ENCODE results near the gene NME4.

DNA sequence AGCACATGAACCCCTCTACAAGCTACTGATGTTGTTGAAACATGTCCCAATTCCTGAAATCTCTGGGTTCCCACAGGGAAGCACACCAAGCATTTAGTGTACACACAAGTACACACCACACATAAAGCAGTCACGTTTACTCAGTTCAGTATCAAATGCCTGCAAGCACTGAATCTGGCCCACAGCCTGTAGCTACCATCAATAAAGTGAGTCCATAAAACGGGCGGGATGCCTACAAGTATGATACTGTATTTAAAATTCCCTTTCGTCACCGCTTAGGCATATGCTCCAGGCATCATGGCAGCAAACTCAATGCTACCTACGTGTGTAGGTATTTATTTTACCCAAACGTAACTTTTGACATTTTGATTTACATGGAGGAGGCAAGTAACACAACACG, 46.8 kb upstream of the NME4 start:
- TF ChIP-seq POLR2AphosphoS5 (IDR thresholded peaks at IDR 0.05), result no peak
- TF ChIP-seq, protein P1, sequence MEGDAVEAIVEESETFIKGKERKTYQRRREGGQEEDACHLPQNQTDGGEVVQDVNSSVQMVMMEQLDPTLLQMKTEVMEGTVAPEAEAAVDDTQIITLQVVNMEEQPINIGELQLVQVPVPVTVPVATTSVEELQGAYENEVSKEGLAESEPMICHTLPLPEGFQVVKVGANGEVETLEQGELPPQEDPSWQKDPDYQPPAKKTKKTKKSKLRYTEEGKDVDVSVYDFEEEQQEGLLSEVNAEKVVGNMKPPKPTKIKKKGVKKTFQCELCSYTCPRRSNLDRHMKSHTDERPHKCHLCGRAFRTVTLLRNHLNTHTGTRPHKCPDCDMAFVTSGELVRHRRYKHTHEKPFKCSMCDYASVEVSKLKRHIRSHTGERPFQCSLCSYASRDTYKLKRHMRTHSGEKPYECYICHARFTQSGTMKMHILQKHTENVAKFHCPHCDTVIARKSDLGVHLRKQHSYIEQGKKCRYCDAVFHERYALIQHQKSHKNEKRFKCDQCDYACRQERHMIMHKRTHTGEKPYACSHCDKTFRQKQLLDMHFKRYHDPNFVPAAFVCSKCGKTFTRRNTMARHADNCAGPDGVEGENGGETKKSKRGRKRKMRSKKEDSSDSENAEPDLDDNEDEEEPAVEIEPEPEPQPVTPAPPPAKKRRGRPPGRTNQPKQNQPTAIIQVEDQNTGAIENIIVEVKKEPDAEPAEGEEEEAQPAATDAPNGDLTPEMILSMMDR (IDR thresholded peaks at IDR 0.05), result no peak
- no peak for TF ChIP-seq EP300 (IDR thresholded peaks at IDR 0.05)

Measured in suprapubic skin (tissue), 4 donors.